LNCAP (cell line): ENCODE measurements around the gene ZNF311.

Source experiments
- CTCF ChIP-seq: fragments of 450-650 bp; IDR thresholded peaks from 2 replicates; pipeline ENCODE4 v1.5.1; 2017; ENCODE audit warnings: mild to moderate bottlenecking

ZNF311 gene

DNA sequence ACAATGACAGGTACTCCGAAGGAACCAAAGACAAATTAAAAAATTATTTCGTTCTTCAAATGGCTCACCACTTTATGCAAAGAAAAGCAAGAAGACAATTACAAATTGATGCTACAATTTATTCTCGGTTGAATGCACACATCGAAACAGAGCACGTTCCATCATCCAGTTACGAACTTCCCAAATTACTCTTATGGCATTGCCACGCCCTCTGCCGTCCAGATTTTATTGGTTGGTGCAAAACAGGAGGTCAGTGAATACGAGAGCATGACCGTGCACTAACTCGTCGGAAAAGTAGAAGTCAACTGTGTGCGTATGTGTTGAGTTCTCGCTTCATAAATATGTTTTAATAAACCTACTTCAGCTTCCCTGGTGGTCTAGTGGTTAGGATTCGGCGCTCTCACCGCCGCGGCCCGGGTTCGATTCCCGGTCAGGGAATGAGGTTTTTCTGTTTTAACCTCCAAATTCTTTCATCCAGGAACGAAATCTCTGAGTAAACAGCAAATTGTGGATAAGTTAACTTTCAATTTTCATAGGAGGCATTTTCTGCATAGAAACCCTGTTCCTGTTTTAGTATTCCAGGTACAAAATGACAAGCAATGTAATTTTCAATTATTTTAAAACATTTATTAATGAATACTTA is 23.2 kb downstream of the ZNF311 start:
- no peak for TF ChIP-seq CTCF

- no peak for TF ChIP-seq CTCF
Observed at GRCh38 chr6:28981431-28981832, 23.7 kb downstream of the ZNF311 start.

DNA sequence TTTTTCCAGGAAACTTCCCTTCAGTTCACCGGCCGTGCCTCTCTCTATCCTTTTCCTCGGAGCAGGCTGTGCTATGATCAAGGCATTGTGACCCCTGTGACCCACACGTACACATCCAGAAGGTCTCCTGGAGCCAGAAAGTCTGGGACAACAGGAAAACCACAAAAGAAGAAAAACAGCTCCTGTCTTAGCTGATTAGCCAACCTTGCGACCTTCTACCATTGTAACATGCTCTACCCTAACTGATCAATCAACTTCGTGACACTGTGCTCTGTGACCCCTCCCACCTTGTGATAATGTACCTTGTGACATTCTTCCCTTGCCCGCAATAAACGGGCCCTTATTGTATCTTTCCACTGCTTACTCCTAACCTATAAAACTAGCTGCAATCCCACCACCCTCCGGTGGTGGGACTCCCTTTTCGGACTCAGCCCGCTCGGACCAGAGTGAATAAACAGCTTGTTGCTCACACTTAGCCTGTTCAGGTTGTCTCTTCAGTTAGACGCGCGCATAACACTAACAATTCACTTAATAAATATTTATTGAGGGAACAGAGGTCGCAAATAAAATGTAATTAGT is 24.2 kb downstream of the ZNF311 start:
- TF ChIP-seq CTCF: peak; percentile 20; the same call in 1 of the 2 replicates

GRCh38 chr6:28980137-28980851 is 24.8 kb downstream of the ZNF311 start:
- no peak for TF ChIP-seq CTCF

DNA sequence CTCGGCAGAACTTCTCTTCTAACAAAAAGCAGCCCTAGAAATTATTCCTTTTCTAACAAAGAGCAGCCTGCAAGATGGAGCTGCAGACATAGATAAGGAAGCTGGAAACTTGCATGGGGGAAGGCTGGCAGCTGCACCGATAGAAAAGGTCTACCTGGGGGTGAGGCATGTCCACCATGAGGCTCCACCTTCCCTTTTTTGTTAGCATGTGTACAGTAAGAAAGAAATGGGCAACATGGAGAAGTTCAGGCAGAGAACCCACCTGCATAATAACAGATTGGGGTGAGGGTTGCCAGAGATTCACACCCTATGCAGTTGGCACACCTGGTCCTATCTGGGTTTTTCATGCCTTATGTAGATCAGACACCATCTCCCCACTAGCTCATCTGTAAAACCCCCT is 25.4 kb downstream of the ZNF311 start:
- TF ChIP-seq CTCF: no peak

DNA sequence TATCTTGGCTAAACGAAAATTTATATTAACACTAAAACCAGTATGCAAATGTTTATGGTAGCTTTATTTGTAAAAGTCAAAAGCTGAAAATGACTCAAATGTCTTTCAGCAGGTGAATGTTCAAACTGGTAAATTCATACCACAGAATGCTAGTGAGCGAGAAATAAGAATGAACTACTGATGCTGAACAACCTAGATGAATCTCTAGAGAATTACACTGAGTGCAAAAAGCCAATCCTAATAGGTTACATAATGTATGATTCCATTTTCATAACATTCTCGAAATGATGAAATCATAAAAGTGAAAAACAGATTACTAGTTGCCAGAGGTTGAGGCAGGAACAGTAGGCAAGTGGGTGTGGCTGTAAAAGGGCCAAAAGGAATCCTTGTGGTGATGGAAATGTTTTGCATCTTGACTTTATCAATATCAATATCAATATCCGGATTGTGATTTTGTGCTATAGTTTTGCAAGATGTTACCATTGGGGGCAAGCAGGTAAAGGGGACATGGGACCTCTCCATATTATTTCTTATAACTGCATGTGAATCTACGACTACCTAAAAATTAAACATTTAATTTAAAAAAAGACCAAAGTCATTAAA is 26.1 kb downstream of the ZNF311 start:
- TF ChIP-seq CTCF: no peak

DNA sequence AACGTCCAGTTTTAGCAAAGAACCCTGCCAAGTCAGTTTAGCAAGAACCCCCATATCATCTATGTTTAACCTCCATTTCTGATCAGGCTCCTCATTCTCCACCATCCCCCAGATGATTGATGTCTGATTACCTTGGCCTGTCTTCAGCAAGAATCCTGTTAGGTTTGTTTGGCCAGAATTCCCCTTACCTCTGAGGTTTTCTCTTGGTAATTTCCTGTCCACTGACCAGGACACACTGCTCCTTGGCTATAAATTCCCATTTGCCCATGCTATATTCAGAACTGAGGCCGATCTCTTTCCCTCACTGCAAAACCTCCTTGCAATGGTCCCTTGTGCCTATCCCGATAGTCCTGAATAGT is 27.0 kb downstream of the ZNF311 start:
- no peak for TF ChIP-seq CTCF
